NK-92 (cell line): Measurements from ENCODE around the gene PSAT1.
"Not testable (repeated sequence)": the region's sequence is repeated elsewhere in the genome, so short reads cannot be mapped to it uniquely, and the experiment has no call there.

Source experiments
- DNase-seq: peaks from one replicate; lab custom pipeline; 2025; ENCODE audit not compliant: unreplicated experiment; lab: John Stamatoyannopoulos, UW

Gene PSAT1

GRCh38 chr9:78296893-78297671 lies at the start of gene PSAT1:
PSAT1 (plus strand) TSS chr9:78297125; CDS start chr9:78297211, 86 bp downstream.
- DNase-seq = peak; percentile 31

DNA sequence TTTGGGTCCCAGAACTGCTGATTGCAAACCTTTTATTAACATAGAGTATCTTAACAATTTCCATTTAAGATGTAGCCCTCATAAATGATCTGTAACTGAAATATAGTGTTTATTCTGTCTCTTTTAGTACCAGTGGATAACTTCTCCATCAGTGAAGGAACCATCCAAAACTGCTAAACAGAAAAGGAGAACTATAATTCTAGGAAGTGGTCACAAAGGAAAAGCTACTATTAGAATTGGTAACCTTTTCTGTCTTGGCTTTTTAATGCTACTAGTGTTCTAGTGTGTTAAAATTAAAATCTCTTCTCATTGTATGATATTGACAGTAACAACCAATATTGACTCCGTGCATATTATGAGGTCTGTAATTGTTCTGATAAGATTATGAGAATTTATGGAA lies 48.3 kb upstream of the PSAT1 start:
- DNase-seq = no peak

DNA sequence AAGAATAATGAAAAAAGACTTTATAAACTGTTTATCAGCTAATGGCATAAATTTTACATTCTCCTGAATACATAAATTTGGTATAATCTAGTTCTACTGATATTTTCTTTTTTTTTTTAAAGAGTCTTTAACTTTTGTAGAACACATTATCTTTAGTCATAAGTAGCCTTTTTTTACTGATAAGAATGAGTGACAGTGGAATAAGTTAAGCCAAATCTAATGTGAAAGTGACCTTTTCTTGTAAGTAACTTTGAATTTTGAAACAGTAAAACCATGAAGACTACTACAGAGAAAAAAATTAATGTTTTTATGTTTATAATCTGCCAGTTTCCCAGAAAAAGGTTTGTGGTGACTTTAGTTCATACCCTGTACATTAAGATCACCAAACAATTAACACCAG lies 47.4 kb upstream of the PSAT1 start:
- no peak for DNase-seq

GRCh38 chr9:78252616-78253015 lies 44.3 kb upstream of the PSAT1 start:
- DNase-seq = no peak

GRCh38 chr9:78253285-78253684 lies 43.6 kb upstream of the PSAT1 start:
- DNase-seq = no peak

- DNase-seq = no peak
These were observed 35.4 kb upstream of the PSAT1 start for GRCh38 chr9:78261403-78262001.

GRCh38 chr9:78262655-78263054 lies 34.3 kb upstream of the PSAT1 start:
- DNase-seq = no peak

- no peak for DNase-seq
These were observed 29.0 kb upstream of the PSAT1 start for GRCh38 chr9:78267889-78268288.

GRCh38 chr9:78269784-78270183 lies 27.1 kb upstream of the PSAT1 start:
- no peak for DNase-seq

DNA sequence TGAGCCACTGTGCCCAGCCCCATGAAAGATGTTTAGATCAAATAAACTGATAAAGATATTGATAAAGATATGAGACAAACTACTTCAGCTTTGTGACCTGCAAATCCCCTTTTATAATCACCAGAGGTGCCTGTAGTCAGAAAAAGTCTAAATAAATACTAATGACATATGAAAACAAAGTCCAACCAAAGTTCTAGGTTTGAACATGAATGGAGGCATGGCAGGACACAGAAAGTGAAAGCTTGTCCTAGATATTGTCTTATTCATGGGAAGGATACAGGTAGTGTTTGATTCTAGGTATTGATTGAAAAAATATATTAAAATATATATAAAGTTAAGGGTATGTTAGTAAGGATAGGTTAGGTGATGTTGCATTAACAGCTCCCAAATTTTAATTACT lies 24.6 kb upstream of the PSAT1 start:
- no peak for DNase-seq

DNA sequence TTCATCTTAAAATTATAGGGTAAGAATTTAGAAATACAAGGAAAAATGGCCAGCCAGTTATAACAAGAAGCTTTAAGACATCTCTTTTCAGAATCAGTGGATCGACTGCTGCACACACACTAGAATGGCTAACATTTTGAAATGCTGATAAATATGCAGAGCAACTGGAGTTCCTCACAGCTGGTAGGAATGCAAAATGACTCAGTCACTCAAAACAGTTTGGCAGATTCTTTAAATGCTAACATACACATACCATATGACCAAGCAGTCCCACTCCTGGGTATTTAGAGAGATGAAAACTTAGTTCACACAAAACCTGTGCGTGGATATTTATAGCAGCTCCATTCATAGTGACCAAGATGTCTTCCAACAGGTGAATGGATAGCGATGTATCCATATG lies 23.2 kb upstream of the PSAT1 start:
- no peak for DNase-seq

GRCh38 chr9:78278177-78278777 lies 18.6 kb upstream of the PSAT1 start:
- DNase-seq = no peak

DNA sequence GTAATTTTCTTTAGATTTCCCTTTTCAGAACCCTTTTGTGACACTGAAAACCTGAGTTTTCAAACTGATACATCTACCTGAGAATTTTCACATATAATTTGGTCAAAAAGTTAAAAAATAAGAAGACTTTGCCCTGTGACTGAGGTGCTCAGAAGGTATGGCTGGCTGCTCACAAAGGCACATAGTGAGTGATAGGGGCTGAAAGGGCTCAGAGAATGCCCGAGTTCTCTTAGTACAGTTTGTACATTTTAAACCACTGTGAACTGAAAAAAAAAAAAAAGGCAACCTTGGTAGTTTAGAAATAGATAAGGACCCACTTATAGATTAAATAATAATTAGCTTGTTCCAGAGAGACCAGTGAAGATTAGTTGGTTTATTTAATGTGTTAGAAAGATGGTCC lies 18.1 kb upstream of the PSAT1 start:
- DNase-seq = no peak

GRCh38 chr9:78280982-78281668 lies 15.8 kb upstream of the PSAT1 start:
- no peak for DNase-seq

DNA sequence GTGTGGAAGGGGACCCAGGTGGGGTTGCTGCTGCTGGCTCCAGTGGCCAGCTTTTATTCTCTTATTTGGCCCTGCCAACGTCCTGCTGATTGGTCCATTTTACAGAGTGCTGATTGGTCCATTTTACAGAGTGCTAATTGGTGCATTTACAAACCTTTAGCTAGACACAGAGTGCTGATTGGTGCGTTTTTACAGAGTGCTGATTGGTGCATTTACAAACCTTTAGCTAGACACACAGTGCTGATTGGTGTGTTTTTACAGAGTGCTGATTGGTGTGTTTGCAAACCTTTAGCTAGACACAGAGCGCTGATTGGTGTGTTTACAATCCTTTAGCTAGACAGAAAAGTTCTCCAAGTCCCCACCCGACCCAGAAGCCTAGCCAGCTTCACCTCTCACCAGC lies 12.7 kb upstream of the PSAT1 start:
- not testable (repeated sequence) for DNase-seq

DNA sequence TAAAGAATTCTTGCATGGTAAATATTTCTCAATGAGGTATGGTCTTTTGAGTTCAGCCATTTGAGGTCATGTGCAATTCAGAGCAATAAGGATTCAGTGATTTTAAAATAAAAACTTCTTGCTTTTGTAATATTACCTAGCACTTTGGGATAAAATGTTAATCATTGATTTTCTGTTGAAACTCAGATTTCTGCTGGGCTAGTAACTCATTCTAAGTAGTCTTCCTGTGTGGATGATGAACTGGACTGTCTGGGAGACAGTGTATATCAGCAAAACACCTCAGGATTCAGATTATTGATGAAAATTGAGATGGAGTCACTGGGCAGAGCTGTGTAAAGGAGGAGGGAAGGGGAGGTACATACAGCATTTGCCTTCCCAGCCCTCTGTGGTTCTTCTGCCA lies 10.8 kb upstream of the PSAT1 start:
- DNase-seq = no peak

GRCh38 chr9:78286946-78287388 lies 10.0 kb upstream of the PSAT1 start:
- DNase-seq = no peak

DNA sequence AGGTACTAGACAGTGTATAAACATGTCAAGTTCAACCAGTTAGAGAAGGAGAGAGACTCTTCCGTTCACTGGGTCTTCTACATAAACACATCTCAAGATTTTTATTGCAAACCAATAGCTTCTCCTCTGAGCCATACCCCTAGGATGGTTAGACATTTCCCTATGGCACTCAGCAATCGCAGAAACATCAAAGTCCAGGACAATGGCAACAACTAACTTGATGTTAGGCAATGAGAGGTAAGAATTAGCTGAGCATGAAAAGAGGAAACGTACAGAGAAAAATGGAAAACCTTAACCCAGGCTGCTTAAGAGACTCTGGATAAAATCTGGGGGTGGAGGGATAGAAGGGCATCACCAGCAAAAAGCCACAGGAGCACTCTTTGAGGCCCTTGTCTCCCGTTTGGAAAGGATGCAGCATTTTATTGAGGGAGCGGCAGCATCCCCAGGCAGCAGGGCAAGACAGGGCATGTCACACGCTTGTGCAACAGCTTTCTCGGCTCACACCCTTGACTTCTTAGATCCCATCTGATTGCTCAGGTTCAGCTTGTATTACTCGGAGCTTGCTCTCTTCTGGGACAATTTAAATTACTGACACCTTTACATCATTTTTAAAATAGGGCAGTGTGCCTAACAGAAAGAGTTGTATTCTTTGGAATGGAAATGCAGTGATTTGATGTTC lies 8.6 kb upstream of the PSAT1 start:
- no peak for DNase-seq

DNA sequence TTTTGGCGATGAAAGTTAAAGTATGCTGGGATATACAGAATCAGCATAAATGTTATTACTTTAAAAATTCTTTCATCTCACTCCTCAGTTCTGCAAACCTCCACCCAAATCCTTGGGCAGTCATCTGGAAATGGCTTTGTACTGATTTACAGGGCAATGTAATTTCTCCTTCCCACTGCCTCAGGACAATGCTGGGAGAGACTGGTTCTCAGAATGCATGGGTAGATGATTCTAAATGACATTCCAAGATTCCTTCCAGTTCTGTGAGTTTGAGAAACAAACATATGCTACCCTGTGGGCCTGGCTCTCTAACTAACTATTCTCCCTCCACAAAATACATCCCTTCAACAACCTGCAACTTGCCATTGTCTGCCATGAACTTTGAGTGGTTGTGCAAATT lies 7.5 kb upstream of the PSAT1 start:
- no peak for DNase-seq

GRCh38 chr9:78291240-78291925 lies 5.5 kb upstream of the PSAT1 start:
- no peak for DNase-seq

GRCh38 chr9:78292026-78292425 lies 4.9 kb upstream of the PSAT1 start:
- DNase-seq = no peak
